PC-9 (cell line): Measurements from ENCODE around the gene ADAM19.

ENCODE experiments used
- EZH2 ChIP-seq: fragments of 200-600 bp; sonication (generic); IDR thresholded peaks from 2 replicates; pipeline ENCODE4 v1.8.0; 2017; ENCODE audit warnings: antibody characterized with exemption, low read depth
- TF ChIP-seq, protein P1 (sequence below): fragments of 200-600 bp; sonication (generic); conservative IDR thresholded peaks from 2 replicates; pipeline ENCODE4 v1.6.1; 2017; ENCODE audit warnings: mixed run types, antibody characterized with exemption, mild to moderate bottlenecking, moderate library complexity

- TF ChIP-seq, protein P1, sequence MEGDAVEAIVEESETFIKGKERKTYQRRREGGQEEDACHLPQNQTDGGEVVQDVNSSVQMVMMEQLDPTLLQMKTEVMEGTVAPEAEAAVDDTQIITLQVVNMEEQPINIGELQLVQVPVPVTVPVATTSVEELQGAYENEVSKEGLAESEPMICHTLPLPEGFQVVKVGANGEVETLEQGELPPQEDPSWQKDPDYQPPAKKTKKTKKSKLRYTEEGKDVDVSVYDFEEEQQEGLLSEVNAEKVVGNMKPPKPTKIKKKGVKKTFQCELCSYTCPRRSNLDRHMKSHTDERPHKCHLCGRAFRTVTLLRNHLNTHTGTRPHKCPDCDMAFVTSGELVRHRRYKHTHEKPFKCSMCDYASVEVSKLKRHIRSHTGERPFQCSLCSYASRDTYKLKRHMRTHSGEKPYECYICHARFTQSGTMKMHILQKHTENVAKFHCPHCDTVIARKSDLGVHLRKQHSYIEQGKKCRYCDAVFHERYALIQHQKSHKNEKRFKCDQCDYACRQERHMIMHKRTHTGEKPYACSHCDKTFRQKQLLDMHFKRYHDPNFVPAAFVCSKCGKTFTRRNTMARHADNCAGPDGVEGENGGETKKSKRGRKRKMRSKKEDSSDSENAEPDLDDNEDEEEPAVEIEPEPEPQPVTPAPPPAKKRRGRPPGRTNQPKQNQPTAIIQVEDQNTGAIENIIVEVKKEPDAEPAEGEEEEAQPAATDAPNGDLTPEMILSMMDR: no peak
- no peak for TF ChIP-seq EZH2
Measured at GRCh38 chr5:157459715-157460599, 115.6 kb downstream of the ADAM19 start, which contains the start of gene NIPAL4.
